ENCODE data around the gene MAX. TPM values are rescaled to one million over a fixed set of nuclear protein-coding genes. Genes with fewer than 3 reads are reported as not detected.

The MAX gene
- total RNA-seq, 2 donors from 2014 or later, result 44.3 to 49.0 TPM

- H3K4me1 ChIP-seq (ENCODE audit: control insufficient read depth, insufficient read depth, low read length), result no peaks in the 10 kb centered on the region
- no peak overlapping the region for H3K27ac ChIP-seq (ENCODE audit: low read depth, low read length)
- H3K4me3 ChIP-seq (ENCODE audit: low read length), result peak overlapping the region; percentile 91
- no peak for TF ChIP-seq CTCF (conservative IDR thresholded peaks at IDR 0.05)
- peaks cover 14% of the 10 kb centered on the region for H3K27me3 ChIP-seq (ENCODE audit: control insufficient read depth, insufficient read depth, low read length, poor library complexity, severe bottlenecking)
- no peaks in the 10 kb centered on the region for H3K9me3 Mint-ChIP-seq
- H3K4me3 Mint-ChIP-seq, result peak overlapping the region; percentile 83
- no peak for DNase-seq
- no peaks in the 10 kb centered on the region for H3K9me3 ChIP-seq (ENCODE audit: control insufficient read depth, low read length)
- peak overlapping the region; percentile 50 for H3K9ac ChIP-seq (ENCODE audit: extremely low read depth, low read length, poor library complexity, severe bottlenecking)
- H3K36me3 ChIP-seq (ENCODE audit: control insufficient read depth, insufficient read depth, low read length), result peaks cover 8% of the 10 kb centered on the region
- H3K4me1 Mint-ChIP-seq, result peaks cover 11% of the 10 kb centered on the region
- peak overlapping the region; percentile 71 for H3K27ac Mint-ChIP-seq
- H3K27me3 Mint-ChIP-seq (ENCODE audit: insufficient read depth), result peaks cover 16% of the 10 kb centered on the region
- H3K36me3 Mint-ChIP-seq (ENCODE audit: low read depth), result peaks cover 3% of the 10 kb centered on the region
- WGBS, 2 experiments (ENCODE audit: insufficient coverage in 1 of 2, insufficient read length in 1 of 2), result 18 to 23% methylated on average over 15 to 22 of the region's 22 CpGs
Measured at GRCh38 chr14:65103150-65103760, 938 bp upstream of the MAX start.

- H3K9me3 ChIP-seq (ENCODE audit: control insufficient read depth, low read length), result no peaks in the 10 kb centered on the region
- Mint-ChIP-seq H3K36me3 (ENCODE audit: low read depth) (peaks cover 11% of the 10 kb centered on the region), H3K27me3 (ENCODE audit: insufficient read depth) (peaks cover 16% of the 10 kb centered on the region), H3K9me3 (no peaks in the 10 kb centered on the region), H3K4me3 (peak overlapping the region; percentile 83), H3K4me1 (peaks cover 14% of the 10 kb centered on the region), H3K27ac (peak overlapping the region; percentile 93)
- H3K27ac ChIP-seq (ENCODE audit: low read depth, low read length), result peak overlapping the region; percentile 50
- H3K4me3 ChIP-seq (ENCODE audit: low read length), result peak overlapping the region; percentile 78
- TF ChIP-seq CTCF (conservative IDR thresholded peaks at IDR 0.05), result no peak
- no peaks in the 10 kb centered on the region for H3K4me1 ChIP-seq (ENCODE audit: control insufficient read depth, insufficient read depth, low read length)
- DNase-seq, result peak; percentile 72
- H3K9ac ChIP-seq (ENCODE audit: extremely low read depth, low read length, poor library complexity, severe bottlenecking), result peak overlapping the region; percentile 72
- peaks cover 23% of the 10 kb centered on the region for H3K36me3 ChIP-seq (ENCODE audit: control insufficient read depth, insufficient read depth, low read length)
- H3K27me3 ChIP-seq (ENCODE audit: control insufficient read depth, insufficient read depth, low read length, poor library complexity, severe bottlenecking), result peaks cover 14% of the 10 kb centered on the region
- 0% methylated on average over 1 to 52 of the region's 66 CpGs for WGBS, 2 experiments (ENCODE audit: insufficient coverage in 1 of 2, insufficient read length in 1 of 2)
Measured at GRCh38 chr14:65101631-65102440, 481 bp downstream of the MAX start.

GRCh38 chr14:65100922-65101541 is 1.3 kb downstream of the MAX start:
- peak overlapping the region; percentile 72 for H3K9ac ChIP-seq (ENCODE audit: extremely low read depth, low read length, poor library complexity, severe bottlenecking)
- H3K36me3 Mint-ChIP-seq (ENCODE audit: low read depth), result peaks cover 12% of the 10 kb centered on the region
- peaks cover 14% of the 10 kb centered on the region for H3K27me3 ChIP-seq (ENCODE audit: control insufficient read depth, insufficient read depth, low read length, poor library complexity, severe bottlenecking)
- H3K4me3 Mint-ChIP-seq, result peak overlapping the region; percentile 83
- no peaks in the 10 kb centered on the region for H3K9me3 Mint-ChIP-seq
- no peaks in the 10 kb centered on the region for H3K9me3 ChIP-seq (ENCODE audit: control insufficient read depth, low read length)
- TF ChIP-seq CTCF (conservative IDR thresholded peaks at IDR 0.05), result no peak
- H3K4me1 ChIP-seq (ENCODE audit: control insufficient read depth, insufficient read depth, low read length), result no peaks in the 10 kb centered on the region
- peaks cover 16% of the 10 kb centered on the region for H3K27me3 Mint-ChIP-seq (ENCODE audit: insufficient read depth)
- H3K4me3 ChIP-seq (ENCODE audit: low read length), result peak overlapping the region; percentile 78
- peak overlapping the region; percentile 44 for H3K27ac Mint-ChIP-seq
- no peak for DNase-seq
- peaks cover 21% of the 10 kb centered on the region for H3K4me1 Mint-ChIP-seq
- 53 to 67% methylated on average over 4 to 5 of the region's 6 CpGs for WGBS, 2 experiments (ENCODE audit: insufficient coverage in 1 of 2, insufficient read length in 1 of 2)
- H3K27ac ChIP-seq (ENCODE audit: low read depth, low read length), result no peak overlapping the region
- H3K36me3 ChIP-seq (ENCODE audit: control insufficient read depth, insufficient read depth, low read length), result peaks cover 26% of the 10 kb centered on the region
